AG09309 (cell line): Measurements from ENCODE around the gene KAZN.

Experiments
- DNase-seq: peaks from one replicate; pipeline ENCODE4 v3.0.0-alpha.2; 2010; ENCODE audit warnings: low read depth
- H3K4me3 ChIP-seq: 2 replicates; pipeline ENCODE4 v1.5.1; 2011; ENCODE audit warnings: mild to moderate bottlenecking, low read depth, low read length, moderate library complexity; ENCODE audit not compliant: control insufficient read depth
- CTCF ChIP-seq: IDR thresholded peaks from 2 replicates; pipeline ENCODE4 v1.5.1; 2011; ENCODE audit warnings: mild to moderate bottlenecking, low read depth, low read length, inconsistent platforms; ENCODE audit not compliant: insufficient read depth, control insufficient read depth; ENCODE audit errors: missing control alignments

KAZN gene

GRCh38 chr1:14928886-14929546, 330.5 kb downstream of the KAZN start:
- DNase-seq: no peak
- no peak overlapping the region for H3K4me3 ChIP-seq
- no peak for TF ChIP-seq CTCF

- DNase-seq: no peak
- H3K4me3 ChIP-seq: no peak overlapping the region
- TF ChIP-seq CTCF: no peak
Measured at GRCh38 chr1:14929547-14930246, 331.2 kb downstream of the KAZN start.

GRCh38 chr1:14930247-14930965, 331.9 kb downstream of the KAZN start:
- no peak for DNase-seq
- no peak overlapping the region for H3K4me3 ChIP-seq
- TF ChIP-seq CTCF: no peak

GRCh38 chr1:14932034-14932638, 333.7 kb downstream of the KAZN start:
- no peak overlapping the region for H3K4me3 ChIP-seq
- TF ChIP-seq CTCF: no peak
- no peak for DNase-seq

GRCh38 chr1:14934867-14935266, 336.4 kb downstream of the KAZN start:
- DNase-seq: no peak
- no peak for TF ChIP-seq CTCF
- no peak overlapping the region for H3K4me3 ChIP-seq

GRCh38 chr1:14936815-14937214, 338.3 kb downstream of the KAZN start:
- TF ChIP-seq CTCF: no peak
- no peak for DNase-seq
- H3K4me3 ChIP-seq: no peak overlapping the region
